ENCODE results near the gene COL23A1. TPM values are rescaled to one million over a fixed set of nuclear protein-coding genes. Genes with fewer than 3 reads are reported as not detected.

COL23A1 gene
- total RNA-seq, 4 donors from 2014 or later, result 0.83 to 1.8 (median 1.5) TPM

GRCh38 chr5:178411083-178411482 is 179.1 kb downstream of the COL23A1 start:
- peaks cover 0 to 6% (median 0%) of the 10 kb centered on the region in 4 donors for H3K27me3 ChIP-seq
- no peak for DNase-seq (ENCODE audit: extremely low spot score)
- TF ChIP-seq POLR2AphosphoS5 (IDR thresholded peaks at IDR 0.05), result no peak
- TF ChIP-seq POLR2A (IDR thresholded peaks at IDR 0.05; ENCODE audit: low read depth), result no peak
- no peak for TF ChIP-seq EP300 (IDR thresholded peaks at IDR 0.05)
- no peak for TF ChIP-seq CTCF (IDR thresholded peaks at IDR 0.05)
- peaks cover 0 to 10% (median 0%) of the 10 kb centered on the region in 4 donors for H3K9me3 ChIP-seq
- no peaks in the 10 kb centered on the region for H3K4me1 ChIP-seq
- WGBS, result 72% methylated on average over 2 of the region's 2 CpGs
- no peak overlapping the region for H3K4me3 ChIP-seq
- H3K36me3 ChIP-seq, result no peaks in the 10 kb centered on the region
- intact Hi-C loops (cut with DNase I), result no loop called here
- H3K27ac ChIP-seq (replicated peaks in 1 of 4), result no peak overlapping the region

GRCh38 chr5:178407646-178408045 is 182.5 kb downstream of the COL23A1 start:
- Histone ChIP-seq H3K27ac (replicated peaks in 1 of 4) (no peak overlapping the region), H3K9me3 (peaks cover 0 to 10% (median 0%) of the 10 kb centered on the region in 4 donors), H3K4me1 (no peaks in the 10 kb centered on the region), H3K36me3 (no peaks in the 10 kb centered on the region), H3K4me3 (no peak overlapping the region), H3K27me3 (no peaks in the 10 kb centered on the region)
- WGBS, result 92% methylated on average over 2 of the region's 2 CpGs
- no peak for DNase-seq (ENCODE audit: extremely low spot score)
- TF ChIP-seq POLR2AphosphoS5 (IDR thresholded peaks at IDR 0.05), result no peak
- no peak for TF ChIP-seq POLR2A (IDR thresholded peaks at IDR 0.05; ENCODE audit: low read depth)
- TF ChIP-seq CTCF (IDR thresholded peaks at IDR 0.05), result no peak
- no peak for TF ChIP-seq EP300 (IDR thresholded peaks at IDR 0.05)
- intact Hi-C loops (cut with DNase I), result no loop called here

- Histone ChIP-seq H3K4me3 (no peak overlapping the region), H3K4me1 (no peaks in the 10 kb centered on the region), H3K27me3 (peaks cover 0 to 9% (median 0%) of the 10 kb centered on the region in 4 donors), H3K27ac (replicated peaks in 1 of 4) (no peak overlapping the region), H3K9me3 (peaks cover 0 to 10% (median 0%) of the 10 kb centered on the region in 4 donors), H3K36me3 (no peaks in the 10 kb centered on the region)
- 67% methylated on average over 8 of the region's 8 CpGs for WGBS
- intact Hi-C loops (cut with DNase I), result no loop called here
- no peak for TF ChIP-seq CTCF (IDR thresholded peaks at IDR 0.05)
- TF ChIP-seq POLR2A (IDR thresholded peaks at IDR 0.05; ENCODE audit: low read depth), result no peak
- TF ChIP-seq EP300 (IDR thresholded peaks at IDR 0.05), result no peak
- no peak for TF ChIP-seq POLR2AphosphoS5 (IDR thresholded peaks at IDR 0.05)
- DNase-seq (ENCODE audit: extremely low spot score), result no peak
These were observed 185.2 kb downstream of the COL23A1 start for GRCh38 chr5:178404987-178405386.

GRCh38 chr5:178403956-178404600 is 186.1 kb downstream of the COL23A1 start:
- Histone ChIP-seq H3K36me3 (no peaks in the 10 kb centered on the region), H3K27me3 (peaks cover 0 to 14% (median 0%) of the 10 kb centered on the region in 4 donors), H3K27ac (replicated peaks in 1 of 4) (no peak overlapping the region), H3K9me3 (peaks cover 0 to 10% (median 0%) of the 10 kb centered on the region in 4 donors), H3K4me1 (no peaks in the 10 kb centered on the region), H3K4me3 (no peak overlapping the region)
- intact Hi-C loops (cut with DNase I), result no loop called here
- 95% methylated on average over 9 of the region's 10 CpGs for WGBS
- no peak for DNase-seq (ENCODE audit: extremely low spot score)
- no peak for TF ChIP-seq CTCF (IDR thresholded peaks at IDR 0.05)
- no peak for TF ChIP-seq POLR2A (IDR thresholded peaks at IDR 0.05; ENCODE audit: low read depth)
- no peak for TF ChIP-seq EP300 (IDR thresholded peaks at IDR 0.05)
- no peak for TF ChIP-seq POLR2AphosphoS5 (IDR thresholded peaks at IDR 0.05)
